Gastroesophageal sphincter (tissue), 4 donors: Measurements from ENCODE around the gene OTOP1. TPM values are rescaled to one million over a fixed set of nuclear protein-coding genes. Genes with fewer than 3 reads are reported as not detected.

Experiments
- ATAC-seq: fragments of 150-250 bp; one replicate; pipeline ENCODE4 v1.9.1; 2016; ENCODE audit warnings: mild to moderate bottlenecking, moderate library complexity
- H3K27ac ChIP-seq, 4 donors: fragments of 200-600 bp; sonication (generic) in 3 of 4; 1 replicate in 3 of 4; 2 replicates in 1 of 4; pipeline ENCODE4 v1.5.1; 2016 to 2019
- H3K27me3 ChIP-seq: fragments of 200-600 bp; sonication (generic); one replicate; pipeline ENCODE4 v1.5.1; 2019
- H3K36me3 ChIP-seq, 2 donors: fragments of 200-600 bp; sonication (generic); one replicate each; pipeline ENCODE4 v1.5.1; 2019; ENCODE audit warnings: control low read depth in 1 of 2
- H3K4me1 ChIP-seq, 3 donors: fragments of 200-600 bp; sonication (generic); 1 replicate in 2 of 3; 2 replicates in 1 of 3; pipeline ENCODE4 v1.5.1; 2016 to 2019; ENCODE audit warnings: control low read depth in 2 of 3
- H3K4me3 ChIP-seq, 2 donors: fragments of 200-600 bp; sonication (generic); one replicate each; pipeline ENCODE4 v1.5.1; 2019; ENCODE audit warnings: mild to moderate bottlenecking in 1 of 2, moderate library complexity in 1 of 2
- H3K9me3 ChIP-seq, 3 donors: fragments of 200-600 bp; sonication (generic); one replicate each; pipeline ENCODE4 v1.5.1; 2017 to 2019; ENCODE audit warnings: control low read depth in 2 of 3
- CTCF ChIP-seq, 4 experiments: fragments of 200-600 bp in 2 of 4; fragments of 450-650 bp in 2 of 4; sonication (generic) in 1 of 4; IDR thresholded peaks; one replicate each; pipeline ENCODE4 v1.5.1; 2017 to 2019; ENCODE audit warnings: antibody characterized with exemption in 4 of 4, mild to moderate bottlenecking in 2 of 4, moderate library complexity in 2 of 4
- EP300 ChIP-seq: sonication (generic); formaldehyde crosslinking; IDR thresholded peaks from one replicate; pipeline ENCODE4 v1.6.1; 2017; ENCODE audit warnings: antibody characterized with exemption, mild to moderate bottlenecking
- POLR2A ChIP-seq, 2 donors: fragments of 450-650 bp; IDR thresholded peaks; one replicate each; pipeline ENCODE4 v1.6.1; 2017; ENCODE audit warnings: antibody characterized with exemption in 2 of 2, mild to moderate bottlenecking in 2 of 2, moderate library complexity in 1 of 2
- POLR2AphosphoS5 ChIP-seq: sonication (generic); formaldehyde crosslinking; IDR thresholded peaks from one replicate; pipeline ENCODE4 v1.6.1; 2017; ENCODE audit warnings: antibody characterized with exemption
- whole genome bisulfite sequencing, 2 donors: methylation state at CpG; one replicate each; pipeline ENCODE4 v1.1.5; 2018; ENCODE audit warnings: low coverage in 1 of 2; 5-methylcytosine and 5-hydroxymethylcytosine counted together
- total RNA-seq, 4 donors: library from RNA; depleted of rRNA; stranded (reverse); fragments of >200 nt; gene quantifications; one replicate each; pipeline ENCODE4 v1.1.0, GENCODE V29; 2016

Gene OTOP1
- not detected for total RNA-seq

- Histone ChIP-seq H3K4me3 (no peak within 1 kb of the TSS), H3K9me3 (peaks cover 0 to 9% (median 0%) of the 10 kb centered on the region in 3 donors), H3K4me1 (peaks cover 0 to 3% (median 0%) of the 10 kb centered on the region in 3 donors), H3K36me3 (no peaks in the 10 kb centered on the region), H3K27me3 (peaks cover 72% of the 10 kb centered on the region), H3K27ac (no peak within 1 kb of the TSS)
- no peak for ATAC-seq
- WGBS, 2 donors: 10% methylated on average over 6 of the region's 82 CpGs; no CpG with 5 or more reads in 1 of the 2 donors
- TF ChIP-seq POLR2A (IDR thresholded peaks at IDR 0.05) (no peak), POLR2AphosphoS5 (no peak), EP300 (no peak), CTCF (IDR thresholded peaks at IDR 0.05) (no peak)
Observed at GRCh38 chr4:4226606-4227438, at the start of gene OTOP1. OTOP1 (minus strand) TSS chr4:4226929; CDS start chr4:4226864, 65 bp downstream.

- Histone ChIP-seq H3K9me3 (no peaks in the 10 kb centered on the region), H3K27me3 (no peaks in the 10 kb centered on the region), H3K36me3 (peaks cover 5 to 94% of the 10 kb centered on the region in 2 donors), H3K27ac (no peak overlapping the region), H3K4me3 (no peak overlapping the region), H3K4me1 (no peaks in the 10 kb centered on the region)
- 87 to 92% methylated on average over 13 of the region's 14 CpGs for WGBS, 2 donors
- ATAC-seq: no peak
- no peak for TF ChIP-seq POLR2AphosphoS5
- TF ChIP-seq EP300: no peak
- TF ChIP-seq POLR2A (IDR thresholded peaks at IDR 0.05): no peak
- TF ChIP-seq CTCF (IDR thresholded peaks at IDR 0.05): no peak
Observed at GRCh38 chr4:4274226-4274625, 47.5 kb upstream of the OTOP1 start.

GRCh38 chr4:4271912-4272311, 45.2 kb upstream of the OTOP1 start:
- H3K27me3 ChIP-seq: no peaks in the 10 kb centered on the region
- ATAC-seq: no peak
- no peak overlapping the region for H3K4me3 ChIP-seq
- no peak overlapping the region for H3K27ac ChIP-seq
- no peak for TF ChIP-seq POLR2A (IDR thresholded peaks at IDR 0.05)
- TF ChIP-seq EP300: no peak
- WGBS, 2 donors: 86 to 91% methylated on average over 10 of the region's 10 CpGs
- H3K36me3 ChIP-seq: peaks cover 5 to 94% of the 10 kb centered on the region in 2 donors
- no peaks in the 10 kb centered on the region for H3K4me1 ChIP-seq
- H3K9me3 ChIP-seq: no peaks in the 10 kb centered on the region

- Histone ChIP-seq H3K36me3 (peaks cover 5 to 87% of the 10 kb centered on the region in 2 donors), H3K9me3 (no peaks in the 10 kb centered on the region), H3K4me3 (no peak overlapping the region), H3K4me1 (no peaks in the 10 kb centered on the region), H3K27ac (no peak overlapping the region), H3K27me3 (no peaks in the 10 kb centered on the region)
- 66 to 68% methylated on average over 4 of the region's 4 CpGs for WGBS, 2 donors
- no peak for ATAC-seq
- no peak for TF ChIP-seq CTCF (IDR thresholded peaks at IDR 0.05)
- no peak for TF ChIP-seq POLR2AphosphoS5
- TF ChIP-seq POLR2A (IDR thresholded peaks at IDR 0.05): no peak
- TF ChIP-seq EP300: no peak
Observed at GRCh38 chr4:4270529-4270928, 43.8 kb upstream of the OTOP1 start.

GRCh38 chr4:4269856-4270255, 43.1 kb upstream of the OTOP1 start:
- Histone ChIP-seq H3K9me3 (no peaks in the 10 kb centered on the region), H3K27ac (no peak overlapping the region), H3K27me3 (no peaks in the 10 kb centered on the region), H3K36me3 (peaks cover 4 to 82% of the 10 kb centered on the region in 2 donors), H3K4me3 (no peak overlapping the region), H3K4me1 (no peaks in the 10 kb centered on the region)
- WGBS, 2 donors: 100% methylated on average over 1 to 3 of the region's 4 CpGs
- TF ChIP-seq CTCF (IDR thresholded peaks at IDR 0.05) (no peak), POLR2AphosphoS5 (no peak), POLR2A (IDR thresholded peaks at IDR 0.05) (no peak), EP300 (no peak)
- no peak for ATAC-seq
